Osteocyte (in vitro differentiated cells): ENCODE measurements around the gene CDH4. TPM values are rescaled to one million over a fixed set of nuclear protein-coding genes. Genes with fewer than 3 reads are reported as not detected.
A peak's percentile ranks its signal among the peaks of the same experiment; 100 is the strongest.

Experiments
- DNase-seq: peaks from one replicate; pipeline ENCODE4 v3.0.0; 2021; ENCODE audit warnings: mixed read lengths; ENCODE audit not compliant: unreplicated experiment; ENCODE audit errors: extremely low spot score
- H3K27ac Mint-ChIP-seq: one replicate; pipeline ENCODE4 v1.8.0; 2021; ENCODE audit warnings: mild to moderate bottlenecking, mixed read lengths; ENCODE audit not compliant: unreplicated experiment
- H3K27me3 Mint-ChIP-seq: one replicate; pipeline ENCODE4 v1.8.0; 2021; ENCODE audit warnings: mixed read lengths; ENCODE audit not compliant: unreplicated experiment
- H3K36me3 Mint-ChIP-seq: one replicate; pipeline ENCODE4 v1.8.0; 2021; ENCODE audit warnings: mixed read lengths; ENCODE audit not compliant: unreplicated experiment
- H3K4me1 Mint-ChIP-seq: one replicate; pipeline ENCODE4 v1.8.0; 2021; ENCODE audit warnings: mixed read lengths; ENCODE audit not compliant: unreplicated experiment
- H3K4me3 Mint-ChIP-seq: one replicate; pipeline ENCODE4 v1.8.0; 2021; ENCODE audit warnings: mild to moderate bottlenecking, moderate library complexity, mixed read lengths; ENCODE audit not compliant: unreplicated experiment
- H3K9me3 Mint-ChIP-seq: one replicate; pipeline ENCODE4 v1.8.0; 2021; ENCODE audit warnings: mixed read lengths; ENCODE audit not compliant: unreplicated experiment
- CTCF ChIP-seq: fragments of 200-600 bp; sonication (generic); IDR thresholded peaks from 2 replicates; pipeline ENCODE4 v1.5.0; 2021; ENCODE audit warnings: antibody characterized with exemption, mild to moderate bottlenecking, moderate library complexity
- total RNA-seq: library from RNA; stranded (reverse); gene quantifications from 2 replicates; pipeline ENCODE4 v1.2.1, GENCODE V29; 2021

Gene CDH4
- total RNA-seq, 1 donor from 2014 or later, result 1.3 TPM

GRCh38 chr20:61953037-61954021 is 701.3 kb downstream of the CDH4 start:
- peak; percentile 76 for DNase-seq
- H3K4me3 Mint-ChIP-seq, result no peak overlapping the region
- H3K27me3 Mint-ChIP-seq, result no peaks in the 10 kb centered on the region
- no peak for TF ChIP-seq CTCF
- peaks cover 29% of the 10 kb centered on the region for H3K4me1 Mint-ChIP-seq
- H3K36me3 Mint-ChIP-seq, result no peaks in the 10 kb centered on the region
- H3K27ac Mint-ChIP-seq, result no peak overlapping the region
- H3K9me3 Mint-ChIP-seq, result no peaks in the 10 kb centered on the region

GRCh38 chr20:61954276-61955021 is 702.4 kb downstream of the CDH4 start:
- Mint-ChIP-seq H3K36me3 (no peaks in the 10 kb centered on the region), H3K27me3 (no peaks in the 10 kb centered on the region), H3K4me1 (peaks cover 29% of the 10 kb centered on the region), H3K4me3 (no peak overlapping the region), H3K9me3 (no peaks in the 10 kb centered on the region), H3K27ac (no peak overlapping the region)
- DNase-seq, result peak; percentile 70
- TF ChIP-seq CTCF, result no peak

GRCh38 chr20:61955668-61956395 is 703.8 kb downstream of the CDH4 start:
- no peak overlapping the region for H3K27ac Mint-ChIP-seq
- H3K36me3 Mint-ChIP-seq, result no peaks in the 10 kb centered on the region
- peaks cover 29% of the 10 kb centered on the region for H3K4me1 Mint-ChIP-seq
- no peak for DNase-seq
- TF ChIP-seq CTCF, result no peak
- H3K9me3 Mint-ChIP-seq, result no peaks in the 10 kb centered on the region
- H3K27me3 Mint-ChIP-seq, result no peaks in the 10 kb centered on the region
- no peak overlapping the region for H3K4me3 Mint-ChIP-seq

- H3K4me3 Mint-ChIP-seq, result no peak overlapping the region
- H3K4me1 Mint-ChIP-seq, result peaks cover 29% of the 10 kb centered on the region
- no peak for TF ChIP-seq CTCF
- H3K27me3 Mint-ChIP-seq, result no peaks in the 10 kb centered on the region
- no peak overlapping the region for H3K27ac Mint-ChIP-seq
- no peaks in the 10 kb centered on the region for H3K36me3 Mint-ChIP-seq
- no peaks in the 10 kb centered on the region for H3K9me3 Mint-ChIP-seq
- peak; percentile 3 for DNase-seq
Measured at GRCh38 chr20:61956396-61957342, 704.6 kb downstream of the CDH4 start.
